H1 (cell line): ENCODE results near the gene RPS6KA4. TPM values are rescaled to one million over a fixed set of nuclear protein-coding genes. Genes with fewer than 3 reads are reported as not detected.

Source experiments
- CTCF ChIA-PET: fragments of 300-600 bp; sonication (Branson Sonifier 250); formaldehyde crosslinking; loops from one replicate; lab custom pipeline; 2021; ENCODE audit not compliant: partially characterized antibody; lab: Charles Lee
- POLR2A ChIA-PET: fragments of 300-600 bp; sonication (Branson Sonifier 250); formaldehyde crosslinking; loops from one replicate; lab custom pipeline; 2021; ENCODE audit warnings: inconsistent platforms; ENCODE audit not compliant: partially characterized antibody; lab: Charles Lee
- DNase-seq, 2 experiments: peaks; one replicate each; pipeline versions ENCODE4 v3.0.0 to v3.0.0-alpha.2; 2010 to 2022; ENCODE audit warnings: low spot score in 2 of 2, low read depth in 1 of 2, mixed read lengths in 1 of 2
- FAIRE-seq: peaks from 2 replicates; lab custom pipeline; 2011; peaks lifted over from hg19 to GRCh38; lab: Jason Lieb, UNC
- H2AFZ ChIP-seq: 2 replicates; pipeline ENCODE4 v1.8.1; 2012; ENCODE audit warnings: low read length, inconsistent platforms
- H2AK5ac ChIP-seq: 2 replicates; pipeline ENCODE4 v1.6.1; 2013; ENCODE audit warnings: low read depth, low read length
- H2BK120ac ChIP-seq: replicated peaks from 2 replicates; pipeline ENCODE3; 2013; ENCODE audit warnings: low read depth, low read length, inconsistent platforms
- H2BK12ac ChIP-seq: 2 replicates; pipeline ENCODE4 v1.6.1; 2013; ENCODE audit warnings: low read depth, low read length
- H2BK15ac ChIP-seq: 2 replicates; pipeline ENCODE4 v1.6.1; 2013; ENCODE audit warnings: low read length
- H2BK20ac ChIP-seq: 2 replicates; pipeline ENCODE4 v1.6.1; 2013; ENCODE audit warnings: low read length
- H2BK5ac ChIP-seq: 2 replicates; pipeline ENCODE4 v1.6.1; 2013; ENCODE audit warnings: low read depth, low read length
- H3K14ac ChIP-seq: 2 replicates; pipeline ENCODE4 v1.6.1; 2013; ENCODE audit warnings: inconsistent platforms; ENCODE audit not compliant: insufficient read length
- H3K18ac ChIP-seq: 2 replicates; pipeline ENCODE4 v1.6.1; 2013; ENCODE audit warnings: low read length; ENCODE audit errors: extremely low read depth
- H3K23ac ChIP-seq: 2 replicates; pipeline ENCODE4 v1.6.1; 2013; ENCODE audit warnings: inconsistent platforms; ENCODE audit not compliant: insufficient read length
- H3K23me2 ChIP-seq: 2 replicates; pipeline ENCODE4 v1.6.1; 2013; ENCODE audit warnings: low read depth, low read length
- H3K27ac ChIP-seq: 2 replicates; pipeline ENCODE4 v1.6.1; 2011; ENCODE audit warnings: low read depth, low read length, inconsistent platforms
- H3K27me3 ChIP-seq, 4 experiments: replicated peaks in 1 of 4; 1 replicate in 1 of 4; 2 replicates in 3 of 4; pipeline versions ENCODE4 v1.6.1 to v1.8.1; 2011 to 2013; ENCODE audit warnings: low read length in 3 of 4, mild to moderate bottlenecking in 3 of 4, inconsistent platforms in 2 of 4, mixed read lengths in 2 of 4, moderate library complexity in 1 of 4; ENCODE audit not compliant: control insufficient read depth in 3 of 4, insufficient read depth in 3 of 4; ENCODE audit errors: extremely low read depth in 1 of 4
- H3K36me3 ChIP-seq, 4 experiments: 2 replicates each; pipeline versions ENCODE4 v1.6.1 to v1.8.1; 2011 to 2013; ENCODE audit warnings: mild to moderate bottlenecking in 4 of 4, low read length in 3 of 4, moderate library complexity in 2 of 4, control low read depth in 1 of 4, inconsistent platforms in 1 of 4; ENCODE audit not compliant: insufficient read depth in 4 of 4, control insufficient read depth in 2 of 4
- H3K4ac ChIP-seq: replicated peaks from 2 replicates; pipeline ENCODE3; 2013; ENCODE audit warnings: low read length, low read depth, mixed read lengths, inconsistent platforms; ENCODE audit not compliant: insufficient read length
- H3K4me1 ChIP-seq, 4 experiments: replicated peaks in 1 of 4; 1 replicate in 1 of 4; 2 replicates in 3 of 4; pipeline versions ENCODE4 v1.6.1 to v1.8.1; 2011 to 2013; ENCODE audit warnings: low read length in 3 of 4, inconsistent platforms in 2 of 4, mixed read lengths in 1 of 4; ENCODE audit not compliant: insufficient read depth in 4 of 4, control insufficient read depth in 3 of 4
- H3K4me2 ChIP-seq, 2 experiments: 2 replicates each; pipeline versions ENCODE4 v1.6.1 to v1.8.1; 2011 to 2013; ENCODE audit warnings: low read depth in 2 of 2, low read length in 2 of 2, control low read depth in 1 of 2, inconsistent platforms in 1 of 2, mild to moderate bottlenecking in 1 of 2; ENCODE audit not compliant: insufficient read depth in 1 of 2
- H3K4me3 ChIP-seq, 4 experiments: fragments of 200-600, 300-600 bp in 1 of 4; sonication (generic), shearing (Covaris generic), sonication (Bioruptor Twin) in 1 of 4; 2 replicates each; pipeline versions ENCODE4 v1.5.1 to v1.8.1; 2011 to 2016; ENCODE audit warnings: low read length in 4 of 4, low read depth in 3 of 4, control low read depth in 2 of 4, inconsistent platforms in 2 of 4, mild to moderate bottlenecking in 2 of 4, mixed read lengths in 1 of 4, moderate library complexity in 1 of 4; ENCODE audit not compliant: insufficient read depth in 2 of 4; ENCODE audit errors: extremely low read depth in 1 of 4
- H3K56ac ChIP-seq: replicated peaks from 2 replicates; pipeline ENCODE3; 2013; ENCODE audit warnings: low read depth, mild to moderate bottlenecking, mixed read lengths, low read length, inconsistent platforms; ENCODE audit not compliant: insufficient read length
- H3K79me1 ChIP-seq: 2 replicates; pipeline ENCODE4 v1.6.1; 2013; ENCODE audit warnings: low read depth, low read length, control low read depth
- H3K79me2 ChIP-seq, 2 experiments: 2 replicates each; pipeline versions ENCODE4 v1.6.1 to v1.8.1; 2012 to 2013; ENCODE audit warnings: low read length in 2 of 2, mild to moderate bottlenecking in 2 of 2, inconsistent platforms in 1 of 2; ENCODE audit not compliant: insufficient read depth in 2 of 2, control insufficient read depth in 1 of 2
- H3K9ac ChIP-seq, 4 experiments: replicated peaks in 1 of 4; 1 replicate in 1 of 4; 2 replicates in 3 of 4; pipeline versions ENCODE4 v1.6.1 to v1.8.1; 2011 to 2013; ENCODE audit warnings: low read depth in 3 of 4, low read length in 3 of 4, control low read depth in 2 of 4, mild to moderate bottlenecking in 2 of 4, moderate library complexity in 2 of 4, inconsistent platforms in 1 of 4; ENCODE audit errors: extremely low read depth in 1 of 4
- H3K9me3 ChIP-seq, 2 experiments: 2 replicates each; pipeline versions ENCODE4 v1.6.1 to v1.8.1; 2012 to 2013; ENCODE audit warnings: mild to moderate bottlenecking in 2 of 2, moderate library complexity in 2 of 2, control low read depth in 1 of 2, inconsistent platforms in 1 of 2, low read depth in 1 of 2, low read length in 1 of 2, mixed read lengths in 1 of 2; ENCODE audit not compliant: insufficient read depth in 2 of 2
- H4K20me1 ChIP-seq, 2 experiments: replicated peaks in 1 of 2; 2 replicates each; pipeline versions ENCODE3 to v1.8.1; 2011 to 2013; ENCODE audit warnings: inconsistent platforms in 2 of 2, low read length in 2 of 2, mild to moderate bottlenecking in 1 of 2; ENCODE audit not compliant: insufficient read depth in 2 of 2, control insufficient read depth in 1 of 2
- H4K5ac ChIP-seq: 2 replicates; pipeline ENCODE4 v1.6.1; 2013; ENCODE audit warnings: low read length, low read depth, mixed read lengths, inconsistent platforms; ENCODE audit not compliant: insufficient read length
- H4K8ac ChIP-seq: 2 replicates; pipeline ENCODE4 v1.8.0; 2013; ENCODE audit warnings: mild to moderate bottlenecking, moderate library complexity, low read length, inconsistent platforms; ENCODE audit not compliant: insufficient read depth; ENCODE audit errors: extremely low read depth
- H4K91ac ChIP-seq: replicated peaks from 2 replicates; pipeline ENCODE3; 2013; ENCODE audit warnings: low read length, mixed read lengths, inconsistent platforms; ENCODE audit not compliant: insufficient read length
- EGR1 ChIP-seq: IDR thresholded peaks from 2 replicates; pipeline ENCODE4 v1.6.1; 2011; ENCODE audit warnings: low read depth, low read length, borderline replicate concordance
- RNF2 ChIP-seq: fragments of 200-900, 300-1000 bp; sonication (generic); IDR thresholded peaks from 2 replicates; pipeline ENCODE4 v1.7.1; 2016; ENCODE audit warnings: borderline replicate concordance, low read depth, mild to moderate bottlenecking, antibody characterized with exemption, low read length; ENCODE audit not compliant: poor library complexity, severe bottlenecking; ENCODE audit errors: missing control alignments
- SP2 ChIP-seq: IDR thresholded peaks from 2 replicates; pipeline ENCODE4 v1.6.1; 2012; ENCODE audit warnings: mild to moderate bottlenecking, low read length, inconsistent platforms
- SUZ12 ChIP-seq: fragments of 200-600 bp; sonication (generic); IDR thresholded peaks from 2 replicates; pipeline ENCODE4 v1.6.1; 2012; ENCODE audit warnings: mild to moderate bottlenecking, inconsistent platforms, low read length, moderate library complexity, mixed read lengths
- TAF1 ChIP-seq: IDR thresholded peaks from 2 replicates; pipeline ENCODE4 v1.6.1; 2011; ENCODE audit warnings: mild to moderate bottlenecking, low read depth, low read length
- WGBS, 2 experiments: shearing (Covaris generic) in 1 of 2; methylation state at CpG; one replicate each; pipeline versions ENCODE4 v1.1.6 to v1.1.7; 2013 to 2015; ENCODE audit warnings: low lambda C conversion rate in 2 of 2, mixed read lengths in 2 of 2, inconsistent platforms in 1 of 2, low coverage in 1 of 2, missing lambda C conversion rate in 1 of 2; ENCODE audit not compliant: insufficient replicate concordance in 2 of 2, insufficient coverage in 1 of 2, insufficient read length in 1 of 2; ENCODE audit errors: extremely low coverage in 1 of 2, missing lambda C conversion rate in 1 of 2; 5-methylcytosine and 5-hydroxymethylcytosine counted together
- polyA plus RNA-seq, 7 experiments: library from polyadenylated mRNA; depleted of rRNA in 3 of 7; stranded (reverse) in 5 of 7; unstranded in 2 of 7; fragments of >200 nt in 5 of 7; fragments of 200-250 nt in 2 of 7; gene quantifications; 1 replicate in 5 of 7; 2 replicates in 1 of 7; 4 replicates in 1 of 7; pipeline versions ENCODE4 v1.2.1 to v1.2.3, GENCODE V29; 2011 to 2013; ENCODE audit warnings: missing spikeins in 2 of 7, mixed read lengths in 2 of 7
- total RNA-seq: library from RNA; stranded (reverse); fragmentation: NEBNext Ultra II Directional; extraction: Animal tissue kit (Norgen Biotek cat#: 25700); gene quantifications from 2 replicates; pipeline ENCODE4 v1.2.1, GENCODE V29; 2021

RPS6KA4 gene
- total and polyA plus RNA-seq, 2 of the 8 experiments (the other 6 are each of a cell fraction or from before 2014, with no cell fraction given): 8.2 to 12.6 TPM

- no peak overlapping the region for H3K4me3 ChIP-seq
- H4K91ac ChIP-seq: no peak overlapping the region
- no peak overlapping the region for H2BK12ac ChIP-seq
- H2BK120ac ChIP-seq: no peak overlapping the region
- POLR2A ChIA-PET: interaction anchor here (1.1 to 2.1 kb wide), 2 partner anchors 10 to 24 kb away, joined by 3 to 6 read pairs; no protein-coding TSS in a partner anchor
- no peak overlapping the region for H2AK5ac ChIP-seq
- no peak overlapping the region for H3K4ac ChIP-seq
- no peak for FAIRE-seq
- H3K27me3 ChIP-seq: peaks cover 0 to 3% (median under 1%) of the 10 kb centered on the region in 4 experiments; a peak in 3 of 7 replicates
- no peak for DNase-seq
- H3K4me1 ChIP-seq: peaks cover 1 to 4% (median 2%) of the 10 kb centered on the region in 4 experiments; a peak in 5 of 7 replicates
- no peaks in the 10 kb centered on the region for H3K36me3 ChIP-seq
- H3K23me2 ChIP-seq: no peaks in the 10 kb centered on the region
- no peak overlapping the region for H3K27ac ChIP-seq
- TF ChIP-seq SP2 (no peak), EGR1 (no peak), TAF1 (no peak), SUZ12 (no peak), RNF2 (no peak)
- H3K14ac ChIP-seq: no peak overlapping the region
- no peaks in the 10 kb centered on the region for H3K79me1 ChIP-seq
- no peak overlapping the region for H2BK15ac ChIP-seq
- H2BK5ac ChIP-seq: no peak overlapping the region
- H4K20me1 ChIP-seq: no peaks in the 10 kb centered on the region
- no peaks in the 10 kb centered on the region for H3K79me2 ChIP-seq
- no peak overlapping the region for H4K5ac ChIP-seq
- no peak overlapping the region for H3K56ac ChIP-seq
- no peak overlapping the region for H3K9ac ChIP-seq
- no peak overlapping the region for H4K8ac ChIP-seq
- H3K23ac ChIP-seq: no peak overlapping the region
- CTCF ChIA-PET: interaction anchor here (0.8 to 3.2 kb wide), 4 partner anchors 29 to 68 kb away, joined by 3 to 16 read pairs (median 6); no protein-coding TSS in a partner anchor
- H3K18ac ChIP-seq: no peak overlapping the region
- H2BK20ac ChIP-seq: no peak overlapping the region
- no peak overlapping the region for H2AFZ ChIP-seq
- WGBS, 2 experiments: 83% methylated on average over 8 of the region's 8 CpGs; no CpG with 5 or more reads in 1 of the 2 experiments
- no peak overlapping the region for H3K4me2 ChIP-seq
- no peaks in the 10 kb centered on the region for H3K9me3 ChIP-seq
Measured at GRCh38 chr11:64419818-64420485, 61.0 kb downstream of the RPS6KA4 start.
